GM18508 (cell line): ENCODE data around the gene SRCIN1.

Experiments
- ATAC-seq: cut with Tn5 transposase; IDR thresholded peaks from one replicate; pipeline ENCODE4 v1.9.1; 2021; ENCODE audit warnings: moderate number of reproducible peaks; ENCODE audit not compliant: insufficient read depth, unreplicated experiment

SRCIN1 gene

DNA sequence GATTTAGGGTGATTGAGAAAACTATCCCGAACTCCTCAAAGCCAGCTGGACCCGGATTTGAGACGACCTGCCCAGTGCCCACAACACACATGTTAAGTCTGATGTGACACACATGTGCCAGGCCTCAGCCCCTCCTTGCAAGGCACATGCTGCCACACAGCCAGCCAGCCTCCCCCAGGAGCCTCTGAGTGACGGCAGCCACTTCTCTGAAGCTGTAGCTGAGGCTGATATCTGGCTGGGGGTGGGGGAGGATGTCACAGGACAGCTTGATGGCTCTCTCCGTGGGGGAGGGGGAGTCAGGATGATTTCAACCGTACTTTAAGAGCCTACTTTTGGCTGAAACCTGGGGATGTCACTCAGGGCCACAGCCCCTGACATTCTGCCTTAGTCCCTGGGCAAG is 40.9 kb downstream of the SRCIN1 start:
- ATAC-seq, result no peak

DNA sequence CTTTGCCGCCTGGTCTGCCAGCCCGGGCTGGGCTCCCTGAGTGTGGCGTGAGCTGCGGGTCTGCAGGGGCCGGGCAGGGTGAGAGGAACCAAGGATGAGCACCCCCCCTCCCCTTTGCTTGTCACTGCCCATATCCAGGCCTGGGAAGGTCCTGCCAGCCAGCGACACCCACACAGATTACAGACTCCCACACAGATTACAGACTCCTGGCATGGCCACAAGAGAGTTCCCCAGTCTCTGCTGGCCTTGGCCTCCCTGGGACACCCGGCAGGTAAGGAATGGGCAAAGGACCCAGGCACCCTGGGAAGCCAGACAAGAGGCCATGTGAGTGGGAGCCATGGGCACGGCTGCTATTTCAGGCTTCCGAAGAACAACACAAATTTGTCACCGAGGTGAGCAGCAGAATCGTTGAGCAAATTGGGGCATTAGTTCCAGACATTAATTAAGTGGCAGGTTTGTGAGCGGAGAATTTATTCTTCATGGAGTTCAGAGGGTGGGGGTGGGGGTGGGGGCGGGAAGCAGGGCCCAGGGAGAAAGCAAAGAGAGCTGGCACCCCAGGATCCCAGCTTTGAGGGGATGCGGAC is 41.4 kb downstream of the SRCIN1 start:
- no peak for ATAC-seq

DNA sequence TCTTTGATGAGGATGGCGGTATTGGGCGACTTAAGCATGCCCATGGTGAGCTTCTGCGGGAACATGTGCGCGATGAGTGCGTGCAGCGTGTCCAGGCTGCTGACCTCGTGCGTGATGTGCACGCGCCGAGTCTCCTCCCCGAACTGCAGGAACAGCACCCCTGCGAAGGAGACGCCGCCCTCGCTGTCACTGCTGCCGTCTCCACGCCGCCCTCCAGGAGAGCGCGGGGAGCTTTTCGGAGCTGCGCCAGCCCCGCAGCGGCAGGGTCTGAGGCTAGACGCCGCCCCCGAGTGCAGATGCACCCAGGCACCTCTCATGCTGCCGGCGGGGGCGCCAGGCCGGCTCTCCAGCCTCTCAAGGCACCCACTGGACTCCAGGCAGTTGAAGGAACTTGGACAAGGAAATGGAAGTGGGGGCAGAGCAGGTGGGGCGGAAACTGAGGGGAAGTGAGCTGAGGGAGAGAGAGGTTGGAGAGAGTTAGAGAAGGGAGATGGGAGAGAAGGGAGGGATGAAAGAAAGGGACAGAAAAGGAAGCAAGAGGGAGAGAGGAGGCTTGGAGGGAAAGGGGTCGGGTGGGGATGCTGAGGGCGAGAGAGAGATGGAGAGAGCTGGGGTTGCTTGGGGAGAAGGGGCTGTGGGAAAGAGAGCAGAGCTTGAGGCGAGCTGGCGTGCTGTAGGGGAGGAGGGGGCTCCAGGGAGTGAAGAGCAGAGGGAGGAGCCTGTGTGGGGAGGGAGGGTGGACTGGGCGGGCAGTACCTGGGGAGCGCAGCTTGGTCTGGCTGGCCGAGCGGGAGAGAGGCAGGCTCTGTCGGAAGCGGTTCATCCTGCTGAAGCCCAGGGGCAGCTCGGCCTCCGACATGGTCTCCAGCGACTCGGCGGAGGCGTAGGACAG is 42.1 kb downstream of the SRCIN1 start:
- no peak for ATAC-seq

DNA sequence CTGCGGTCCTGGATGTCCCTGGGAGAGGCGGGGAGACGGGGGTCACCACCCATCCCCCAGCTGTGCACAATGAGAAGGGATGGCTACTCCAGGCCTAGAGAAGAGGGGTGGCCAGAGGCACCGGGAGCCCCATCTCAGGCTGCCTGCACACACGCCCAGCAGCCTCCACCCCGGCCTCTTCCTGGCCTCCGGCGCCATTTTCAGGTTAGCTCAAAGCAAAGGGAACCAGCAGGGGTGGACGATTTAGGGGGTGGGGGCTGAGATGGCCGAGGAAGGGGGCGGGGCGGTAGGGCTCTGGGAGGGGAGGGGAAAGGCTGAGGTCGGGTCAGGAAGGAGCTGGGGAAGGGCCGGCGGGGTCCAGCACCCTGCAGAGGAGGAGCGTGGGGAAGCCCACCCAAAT is 42.8 kb downstream of the SRCIN1 start:
- no peak for ATAC-seq

DNA sequence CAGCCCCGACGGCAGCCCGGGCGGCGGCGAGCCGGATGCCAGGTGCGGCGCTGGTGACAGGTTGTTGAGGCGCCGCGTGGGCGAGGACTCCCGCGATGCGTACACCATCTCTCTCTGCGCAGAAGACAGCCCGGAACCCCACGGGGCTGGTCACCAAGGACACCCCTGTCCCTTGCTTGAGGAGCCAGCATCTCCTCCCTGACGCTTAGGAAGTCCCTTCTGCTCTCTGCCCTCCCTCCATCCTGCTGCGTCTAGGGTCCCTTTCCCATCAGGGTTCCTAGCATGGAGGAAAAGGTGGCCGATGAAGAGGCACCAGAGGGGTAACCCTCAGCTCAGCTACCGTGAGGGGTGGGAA is 43.6 kb downstream of the SRCIN1 start:
- ATAC-seq, result no peak

DNA sequence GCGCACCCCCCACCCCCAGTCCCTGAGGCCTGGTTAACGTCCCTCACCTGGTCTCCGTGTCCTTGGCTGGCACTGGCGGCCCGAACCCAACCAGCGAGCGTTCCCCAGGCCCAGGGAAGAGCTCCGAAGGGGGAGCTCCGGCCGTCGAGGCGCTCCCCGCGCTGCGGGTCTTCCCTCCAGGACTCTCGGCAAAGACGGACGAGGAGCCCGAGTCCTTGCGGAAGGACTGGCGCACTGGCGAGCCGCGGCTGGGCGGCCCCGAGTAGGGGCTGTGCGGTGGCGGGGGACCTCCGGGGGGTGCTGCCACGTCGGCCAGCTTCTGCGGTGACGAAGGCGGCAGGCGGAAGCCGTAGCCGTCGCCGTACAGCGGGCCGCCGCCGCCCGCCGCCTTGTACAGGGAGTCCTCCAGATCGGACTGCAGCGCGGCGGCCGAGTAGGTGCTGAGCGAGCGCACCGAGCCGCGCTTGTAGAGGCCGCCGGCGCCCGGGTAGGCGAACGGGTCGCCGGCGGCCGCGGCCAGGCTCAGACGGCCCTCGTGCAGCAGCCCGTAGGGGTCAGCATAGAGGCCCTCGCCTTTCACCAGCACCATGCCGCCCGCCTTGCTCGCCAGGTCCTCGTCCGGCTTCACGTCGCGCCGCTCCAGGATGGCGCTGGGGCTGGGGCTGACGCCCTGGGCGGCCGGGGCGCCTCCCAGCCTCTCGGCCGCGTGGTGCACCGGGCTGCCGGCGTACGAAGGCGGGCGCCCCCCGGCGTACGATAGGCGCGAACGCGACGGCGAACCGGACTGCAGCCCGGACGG is 44.1 kb downstream of the SRCIN1 start:
- no peak for ATAC-seq

DNA sequence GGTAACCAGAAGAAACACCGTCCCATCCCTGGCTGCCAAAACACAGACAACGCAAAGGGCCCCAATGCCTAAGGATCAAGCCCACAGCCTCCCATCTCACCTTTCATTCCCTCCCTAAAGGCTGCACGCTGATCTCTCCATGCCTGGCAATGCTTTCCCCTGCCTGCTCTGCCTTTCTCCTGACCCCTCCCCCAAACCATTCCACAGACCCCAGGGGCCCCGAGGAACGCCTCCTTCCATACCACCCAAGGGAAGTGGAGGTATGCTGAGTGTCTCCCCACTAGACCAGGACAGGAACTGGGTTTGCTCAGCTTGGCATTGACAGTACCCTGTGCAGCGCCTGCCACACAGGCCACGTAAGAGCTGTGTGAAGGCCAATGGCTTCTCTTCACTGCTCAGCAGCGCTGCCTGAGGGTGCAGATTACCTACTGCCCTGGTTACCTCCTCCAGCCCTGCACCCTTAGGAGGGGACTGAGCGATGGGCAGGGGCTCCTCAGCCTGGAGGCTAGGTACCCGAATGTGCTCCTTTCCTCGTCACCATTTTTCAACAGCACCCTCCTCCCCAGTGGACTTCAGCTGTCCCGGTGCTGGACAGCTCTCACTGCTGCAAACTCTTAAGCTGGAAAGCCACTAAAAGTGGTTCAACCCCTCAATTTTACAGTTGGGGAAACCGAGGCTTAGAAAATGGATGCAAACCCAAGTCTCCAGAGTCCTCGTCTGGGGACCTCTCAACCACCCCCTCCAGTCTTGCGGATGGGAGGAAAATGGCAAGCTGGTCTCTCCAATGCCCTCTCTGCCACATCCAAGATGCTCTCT is 45.0 kb downstream of the SRCIN1 start:
- ATAC-seq, result no peak

DNA sequence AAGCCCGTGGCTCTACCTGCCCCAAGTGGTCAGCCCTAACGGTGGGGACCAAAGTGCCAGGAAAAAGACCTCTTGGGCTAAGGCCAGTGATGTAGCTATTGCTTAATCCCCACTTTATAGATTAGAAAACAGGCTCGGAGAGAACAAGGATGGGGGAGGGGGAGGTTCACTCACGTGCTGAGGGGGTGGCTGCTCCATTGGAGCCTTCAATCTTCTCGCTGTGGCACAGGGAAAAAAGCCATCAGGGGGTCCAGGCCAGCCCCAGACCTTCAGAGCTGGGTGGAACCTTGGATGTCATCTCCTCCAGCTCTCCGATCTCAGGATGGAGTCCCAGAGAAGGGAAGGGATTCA is 45.9 kb downstream of the SRCIN1 start:
- ATAC-seq, result no peak

DNA sequence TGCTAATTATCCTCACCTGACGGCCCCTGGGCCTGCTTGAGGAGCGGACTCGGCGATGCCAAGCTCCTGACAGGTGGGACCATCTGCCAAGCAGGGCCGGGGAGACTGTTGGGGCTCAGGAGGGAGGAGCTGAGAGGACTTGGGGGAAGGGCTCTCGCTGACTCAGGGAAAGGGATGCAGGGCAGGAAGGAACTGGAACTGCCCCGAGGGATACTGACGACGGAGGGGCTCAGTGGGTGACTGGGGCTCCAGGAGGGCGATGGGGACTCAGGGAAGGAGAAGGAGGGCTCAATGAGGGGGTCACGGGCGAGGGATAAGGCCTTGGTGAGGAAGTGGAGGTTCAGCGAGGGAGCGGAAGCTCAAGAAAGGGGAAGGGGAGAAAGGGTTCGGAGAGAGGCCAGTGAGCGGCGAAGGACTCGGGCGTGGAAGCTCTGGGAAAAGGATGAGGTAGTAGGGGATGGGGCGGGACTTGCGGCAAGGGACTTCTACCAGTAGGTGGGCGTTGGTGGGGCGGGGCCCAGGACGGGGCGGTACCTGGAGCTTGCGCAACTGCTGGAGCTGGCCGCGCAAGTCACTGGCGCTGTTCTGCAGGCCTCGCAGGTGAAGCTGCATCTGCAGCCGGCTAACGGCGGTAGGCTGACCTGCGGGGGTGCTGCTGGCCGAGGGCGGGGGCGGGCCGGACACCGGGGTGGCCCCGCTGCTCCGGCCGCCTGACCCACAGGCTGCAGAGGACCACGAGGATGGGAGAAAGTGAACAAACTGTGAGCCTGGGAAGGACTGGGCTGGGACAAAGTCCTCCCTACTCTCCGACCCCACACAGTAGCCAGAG is 46.5 kb downstream of the SRCIN1 start:
- ATAC-seq, result no peak

DNA sequence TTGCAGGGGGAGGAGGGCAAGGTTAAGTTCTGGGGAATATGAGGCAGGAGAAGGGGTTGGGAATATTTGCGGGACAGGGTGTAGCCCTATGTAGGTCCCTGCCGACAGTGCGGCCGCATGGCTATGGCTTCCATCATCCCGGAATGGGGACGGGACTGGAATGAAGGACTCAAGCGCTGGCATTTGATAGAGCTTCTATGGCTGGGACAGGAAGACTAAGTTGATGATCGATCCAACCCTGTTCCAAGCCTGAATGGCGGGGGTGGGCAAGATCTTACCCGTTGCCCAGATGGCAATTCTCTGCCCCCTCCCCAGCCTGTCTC is 47.1 kb downstream of the SRCIN1 start:
- no peak for ATAC-seq

DNA sequence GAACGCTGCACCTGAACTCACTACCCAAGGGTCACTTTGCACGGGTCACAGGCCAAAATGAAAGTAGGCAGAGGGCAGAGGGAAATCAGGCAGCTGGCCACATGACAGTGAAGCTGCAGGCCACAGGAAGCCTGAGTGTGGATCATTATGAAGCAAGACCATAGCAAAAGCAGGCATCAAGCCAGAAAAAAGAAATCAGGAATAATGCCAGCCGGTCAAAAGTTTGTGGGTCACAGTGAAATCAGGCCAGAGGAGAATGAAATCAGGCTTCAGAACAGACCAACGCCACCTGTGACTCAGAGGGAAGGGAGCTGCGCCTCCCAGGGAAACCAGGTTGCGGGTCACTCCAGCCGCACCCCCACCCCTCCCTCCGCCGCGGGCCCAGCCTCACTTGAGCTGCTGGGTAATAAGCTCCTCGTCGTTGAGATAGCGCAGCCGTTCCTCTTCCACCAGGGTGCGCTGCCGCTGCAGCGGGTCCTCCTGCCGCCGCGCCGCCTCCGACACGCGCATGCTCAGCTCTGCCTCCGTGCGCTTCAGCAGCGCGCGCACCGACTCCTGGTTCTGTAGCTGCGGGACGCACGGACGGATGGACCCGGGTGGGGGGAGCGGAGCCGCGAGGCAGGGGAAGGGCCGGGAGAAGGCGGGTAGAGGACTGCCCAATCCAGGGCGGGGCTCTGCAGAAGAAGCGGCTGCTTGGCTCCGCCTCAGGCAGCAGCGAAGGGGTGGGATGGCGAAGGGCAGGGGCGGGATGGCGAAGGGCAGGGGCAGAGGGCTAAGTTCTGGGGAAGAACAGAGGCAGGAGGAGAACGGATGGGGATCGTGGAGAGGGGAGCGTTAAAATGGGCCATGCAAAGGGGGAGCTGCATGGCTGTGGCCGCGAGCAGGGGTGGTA is 47.7 kb downstream of the SRCIN1 start:
- no peak for ATAC-seq

DNA sequence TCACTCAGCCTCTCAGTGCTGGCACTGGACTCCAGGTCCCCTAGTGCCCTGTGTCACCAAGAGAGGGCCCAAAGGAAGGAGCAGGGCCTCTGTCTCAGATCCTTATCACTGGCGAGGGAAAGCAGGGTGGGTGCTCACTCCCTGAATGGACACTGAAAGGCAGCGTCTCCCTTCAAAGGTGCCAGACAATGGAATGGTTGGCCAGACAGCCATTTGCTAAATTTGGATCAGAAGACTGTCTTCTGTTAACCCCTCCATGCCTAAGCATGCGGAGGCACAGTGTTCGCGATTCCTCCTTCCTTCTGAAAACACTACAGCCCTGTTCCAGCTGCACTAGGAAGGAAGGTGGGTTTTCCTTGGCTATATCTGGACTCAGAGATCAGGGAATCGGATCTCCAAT is 48.4 kb downstream of the SRCIN1 start:
- ATAC-seq, result no peak

DNA sequence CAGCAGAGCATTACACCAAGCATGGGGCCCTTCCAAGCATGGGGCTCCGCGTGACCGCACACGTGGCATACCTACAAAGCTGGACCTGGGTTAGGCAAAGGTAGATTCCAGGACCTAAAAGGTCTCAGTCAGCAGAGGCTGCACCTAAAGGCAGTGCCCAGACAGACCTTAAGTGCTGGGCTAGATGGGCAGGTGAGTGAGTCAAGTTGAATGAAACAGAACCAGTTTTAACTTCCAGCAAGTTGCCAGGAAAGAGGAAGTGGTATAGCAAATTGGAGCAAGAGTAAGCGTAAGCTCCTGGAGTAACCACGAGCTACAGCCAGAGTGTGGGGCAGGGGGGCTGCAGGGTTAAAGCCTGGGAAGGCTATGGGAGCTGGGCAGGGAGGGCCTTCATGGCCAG is 49.5 kb downstream of the SRCIN1 start:
- ATAC-seq, result no peak

DNA sequence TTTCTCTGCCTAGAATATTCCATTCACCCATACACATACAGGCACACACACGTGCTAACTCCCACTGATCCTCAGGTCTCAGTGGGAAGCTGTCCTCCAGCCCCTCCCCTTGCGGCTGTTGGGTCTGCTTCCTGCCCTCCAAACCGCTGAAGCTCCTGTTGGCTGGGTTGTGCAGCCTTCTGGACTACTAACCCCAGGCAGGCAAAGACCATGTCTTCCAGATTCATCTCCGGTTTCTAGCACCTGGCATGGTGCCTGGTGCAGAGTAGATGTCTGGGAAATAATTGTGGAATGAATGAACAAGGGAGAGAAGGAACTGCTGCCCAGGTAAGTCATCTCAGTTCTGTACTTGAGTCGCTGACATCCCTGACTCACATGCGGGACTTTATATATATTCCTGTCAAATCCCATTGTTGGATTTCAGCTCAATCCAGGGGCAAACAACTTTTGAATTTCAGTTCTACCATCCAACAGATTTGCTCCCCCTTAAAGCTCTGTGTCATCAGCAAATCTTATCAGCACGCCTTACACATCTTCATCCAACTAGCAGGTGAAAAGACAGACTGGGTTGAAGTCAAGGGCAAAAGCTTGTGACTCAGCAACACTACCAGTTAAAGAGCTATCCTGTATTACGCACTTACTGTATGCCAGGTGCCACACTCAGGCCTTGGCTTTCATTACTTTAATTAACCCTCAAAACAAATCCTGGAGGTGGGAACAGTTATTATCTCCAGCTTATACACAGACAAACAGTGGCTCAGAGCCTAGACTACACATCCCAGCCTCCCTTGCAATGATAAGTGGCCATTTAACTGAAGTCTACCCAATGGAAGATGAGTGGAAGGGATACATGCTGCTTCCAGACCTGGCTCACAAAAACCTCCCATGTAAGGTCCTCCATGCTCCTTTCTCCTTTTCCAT is 51.1 kb downstream of the SRCIN1 start:
- ATAC-seq, result no peak

DNA sequence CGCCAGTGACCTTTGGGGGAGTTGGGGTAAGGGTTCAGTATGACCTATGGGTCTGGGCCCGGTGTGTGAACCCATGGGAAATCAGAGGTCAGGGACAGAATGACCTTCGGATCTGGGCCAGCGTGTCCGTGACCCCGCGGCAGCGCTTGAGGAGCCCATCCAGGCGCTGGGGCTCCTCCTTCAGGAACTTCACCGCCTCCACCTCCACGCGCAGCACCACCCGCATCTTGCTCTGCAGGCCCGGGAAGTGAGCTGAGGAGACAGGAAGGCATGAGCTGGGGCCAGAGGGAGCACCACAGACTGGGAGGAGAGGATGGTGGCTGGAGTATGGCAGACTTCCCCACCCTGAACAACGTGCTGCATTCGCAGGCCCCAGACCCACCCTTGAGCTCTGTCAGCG is 53.4 kb downstream of the SRCIN1 start:
- ATAC-seq, result no peak

DNA sequence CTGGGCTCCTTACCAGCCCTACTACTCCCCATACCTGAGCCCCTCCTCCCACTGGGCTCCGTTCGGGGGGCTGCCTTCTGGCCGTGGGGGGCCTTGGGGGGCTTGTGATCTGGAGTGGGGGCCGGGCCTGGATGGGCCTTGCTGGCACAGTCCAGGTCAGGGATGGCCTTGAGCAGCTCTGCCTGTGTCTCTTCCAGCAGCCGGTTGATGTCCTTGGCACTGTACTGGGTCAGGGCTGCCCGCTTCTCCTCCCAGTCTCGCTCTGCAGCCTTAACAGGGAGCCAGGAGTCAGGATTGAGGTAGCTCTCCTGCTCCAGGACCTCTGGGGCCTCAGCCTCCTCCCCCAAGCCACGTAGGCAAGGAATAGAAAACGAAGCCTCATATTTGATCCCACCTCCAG is 54.6 kb downstream of the SRCIN1 start:
- ATAC-seq, result no peak

DNA sequence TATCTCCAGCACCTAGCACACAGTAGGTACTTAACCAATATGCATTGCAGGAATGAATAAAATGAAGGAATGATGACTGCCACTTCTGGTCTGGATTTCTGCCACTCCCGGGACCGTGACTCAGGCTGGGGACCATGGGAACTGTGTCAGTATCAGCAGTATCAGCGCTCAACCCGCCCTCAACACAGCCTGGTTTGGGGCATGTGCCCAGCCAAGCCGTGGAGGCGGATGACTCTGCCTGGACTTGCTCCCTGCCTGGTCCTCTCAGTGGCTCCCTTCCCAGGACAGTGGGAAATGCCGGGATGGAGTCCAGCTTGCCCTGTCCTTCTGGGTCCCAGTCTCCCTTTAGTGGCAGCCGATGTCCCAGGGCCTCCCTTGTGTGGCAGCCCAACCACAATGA is 55.1 kb downstream of the SRCIN1 start:
- no peak for ATAC-seq

DNA sequence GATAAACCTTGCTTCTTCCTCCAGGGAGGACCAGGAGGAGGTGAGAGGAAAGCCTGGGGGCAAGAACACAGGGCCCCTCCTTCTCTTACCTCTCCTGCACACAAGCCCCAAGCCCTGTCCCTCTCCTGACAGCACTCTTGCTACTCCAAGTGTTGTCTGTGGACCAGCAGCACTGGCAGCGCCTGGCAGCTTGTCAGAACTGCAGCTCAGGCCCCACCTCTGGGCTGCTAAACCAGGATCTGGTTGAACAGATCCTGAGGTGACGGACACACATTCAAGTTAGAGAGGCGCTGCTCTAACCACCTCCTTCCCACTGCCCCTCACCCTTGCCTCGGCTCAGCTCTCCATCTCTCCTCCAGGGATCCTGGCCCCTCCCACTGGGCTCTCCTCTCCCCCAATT is 56.5 kb downstream of the SRCIN1 start:
- ATAC-seq, result no peak
